Esophagus muscularis mucosa (tissue), 3 donors: ENCODE data around the gene DAPK1.

Experiments
- POLR2A ChIP-seq: fragments of 450-650 bp; IDR thresholded peaks from one replicate; pipeline ENCODE4 v1.6.1; 2017; ENCODE audit warnings: antibody characterized with exemption, moderate library complexity, mild to moderate bottlenecking, low read depth
- POLR2AphosphoS5 ChIP-seq, 2 donors: sonication (generic); formaldehyde crosslinking; IDR thresholded peaks; one replicate each; pipeline ENCODE4 v1.6.1; 2017; ENCODE audit warnings: antibody characterized with exemption in 2 of 2
- TF ChIP-seq, protein P1 (sequence below), 3 experiments: fragments of 200-600 bp in 2 of 3; fragments of 450-650 bp in 1 of 3; sonication (generic) in 2 of 3; IDR thresholded peaks; one replicate each; pipeline ENCODE4 v1.5.1; 2017 to 2019; ENCODE audit warnings: antibody characterized with exemption in 3 of 3, mild to moderate bottlenecking in 2 of 3, moderate library complexity in 1 of 3

DNA sequence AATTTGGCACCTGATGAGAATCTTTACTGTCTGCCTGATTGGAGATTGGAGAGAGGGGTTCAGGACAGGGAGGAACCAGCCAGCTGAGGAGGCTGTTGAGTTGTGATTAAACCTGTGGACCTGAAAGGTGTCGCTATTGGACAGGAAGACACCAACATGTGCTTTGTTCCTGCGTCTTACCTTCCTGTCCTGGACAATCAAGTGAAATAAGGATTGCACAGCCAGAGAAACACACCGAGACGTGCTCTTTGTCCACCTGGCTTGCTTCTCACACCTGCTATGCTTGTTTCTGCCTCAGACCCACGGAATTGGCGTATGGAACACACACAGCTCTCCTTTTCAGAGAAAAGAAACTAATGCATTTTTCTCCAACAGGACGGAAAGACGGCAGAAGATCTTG, 170.6 kb downstream of the DAPK1 start:
- TF ChIP-seq, protein P1, sequence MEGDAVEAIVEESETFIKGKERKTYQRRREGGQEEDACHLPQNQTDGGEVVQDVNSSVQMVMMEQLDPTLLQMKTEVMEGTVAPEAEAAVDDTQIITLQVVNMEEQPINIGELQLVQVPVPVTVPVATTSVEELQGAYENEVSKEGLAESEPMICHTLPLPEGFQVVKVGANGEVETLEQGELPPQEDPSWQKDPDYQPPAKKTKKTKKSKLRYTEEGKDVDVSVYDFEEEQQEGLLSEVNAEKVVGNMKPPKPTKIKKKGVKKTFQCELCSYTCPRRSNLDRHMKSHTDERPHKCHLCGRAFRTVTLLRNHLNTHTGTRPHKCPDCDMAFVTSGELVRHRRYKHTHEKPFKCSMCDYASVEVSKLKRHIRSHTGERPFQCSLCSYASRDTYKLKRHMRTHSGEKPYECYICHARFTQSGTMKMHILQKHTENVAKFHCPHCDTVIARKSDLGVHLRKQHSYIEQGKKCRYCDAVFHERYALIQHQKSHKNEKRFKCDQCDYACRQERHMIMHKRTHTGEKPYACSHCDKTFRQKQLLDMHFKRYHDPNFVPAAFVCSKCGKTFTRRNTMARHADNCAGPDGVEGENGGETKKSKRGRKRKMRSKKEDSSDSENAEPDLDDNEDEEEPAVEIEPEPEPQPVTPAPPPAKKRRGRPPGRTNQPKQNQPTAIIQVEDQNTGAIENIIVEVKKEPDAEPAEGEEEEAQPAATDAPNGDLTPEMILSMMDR (IDR thresholded peaks at IDR 0.05): no peak
- TF ChIP-seq POLR2A (no peak), POLR2AphosphoS5 (IDR thresholded peaks at IDR 0.05) (no peak)
